MM.1S (cell line): ENCODE results near the gene STOX2.

Experiments used
- DNase-seq: peaks from one replicate; pipeline ENCODE4 v3.0.0-alpha.2; 2015
- H2AFZ ChIP-seq: fragments of 300-600 bp; sonication (generic); 2 replicates; pipeline ENCODE4 v1.6.0; 2016; ENCODE audit warnings: antibody characterized with exemption, low read length
- H3F3A ChIP-seq: fragments of 300-600 bp; sonication (generic); 2 replicates; pipeline ENCODE4 v1.6.1; 2016; ENCODE audit warnings: mild to moderate bottlenecking, antibody characterized with exemption, low read length, moderate library complexity, mixed read lengths; ENCODE audit not compliant: insufficient read depth
- H3K27ac ChIP-seq: fragments of 300-600 bp; sonication (generic); 2 replicates; pipeline ENCODE4 v1.5.1; 2016; ENCODE audit warnings: mild to moderate bottlenecking, low read length
- H3K27me3 ChIP-seq: fragments of 300-600 bp; sonication (generic); replicated peaks from 2 replicates; pipeline ENCODE4 v1.6.0; 2016; ENCODE audit warnings: low read length; ENCODE audit not compliant: insufficient read depth
- H3K36me3 ChIP-seq: fragments of 300-600 bp; sonication (generic); replicated peaks from 2 replicates; pipeline ENCODE4 v1.6.1; 2016; ENCODE audit warnings: mild to moderate bottlenecking, low read length, mixed read lengths; ENCODE audit not compliant: insufficient read depth
- H3K4me1 ChIP-seq: fragments of 300-600 bp; sonication (generic); 2 replicates; pipeline ENCODE4 v1.6.1; 2016; ENCODE audit warnings: low read length, mixed read lengths
- H3K4me2 ChIP-seq: fragments of 300-600 bp; sonication (generic); 2 replicates; pipeline ENCODE4 v1.6.0; 2016; ENCODE audit warnings: low read depth, low read length
- H3K4me3 ChIP-seq: fragments of 300-600 bp; sonication (generic); 2 replicates; pipeline ENCODE4 v1.5.1; 2016; ENCODE audit warnings: low read length, mixed read lengths
- H3K79me2 ChIP-seq: fragments of 300-600 bp; sonication (generic); 2 replicates; pipeline ENCODE4 v1.6.1; 2016; ENCODE audit warnings: mixed run types, low read length, mixed read lengths
- H3K9ac ChIP-seq: fragments of 300-600 bp; sonication (generic); 2 replicates; pipeline ENCODE4 v1.6.1; 2016; ENCODE audit warnings: low read length, mixed read lengths
- H3K9me2 ChIP-seq: fragments of 300-600 bp; sonication (generic); replicated peaks from 2 replicates; pipeline ENCODE4 v1.6.1; 2016; ENCODE audit warnings: mild to moderate bottlenecking, low read length, mixed read lengths; ENCODE audit not compliant: insufficient read depth
- H3K9me3 ChIP-seq: fragments of 300-600 bp; sonication (generic); replicated peaks from 2 replicates; pipeline ENCODE4 v1.6.1; 2016; ENCODE audit warnings: mild to moderate bottlenecking, low read length, mixed read lengths; ENCODE audit not compliant: insufficient read depth
- H4K20me1 ChIP-seq: fragments of 300-600 bp; sonication (generic); 2 replicates; pipeline ENCODE4 v1.6.1; 2016; ENCODE audit warnings: mild to moderate bottlenecking, low read length, moderate library complexity, mixed read lengths; ENCODE audit not compliant: insufficient read depth
- EZH2 ChIP-seq: fragments of 300-600 bp; sonication (generic); optimal IDR thresholded peaks from 2 replicates; pipeline ENCODE3; 2017; ENCODE audit warnings: low read depth, mild to moderate bottlenecking, antibody characterized with exemption, low read length, mixed read lengths
- EZH2phosphoT487 ChIP-seq: fragments of 300-600 bp; sonication (generic); IDR thresholded peaks from 2 replicates; pipeline ENCODE4 v1.6.1; 2018; ENCODE audit warnings: antibody characterized with exemption, low read length
- TF ChIP-seq, protein P1 (sequence below): fragments of 300-600 bp; sonication (generic); IDR thresholded peaks from 2 replicates; pipeline ENCODE4 v1.5.1; 2016; ENCODE audit warnings: antibody characterized with exemption, low read length, mixed read lengths

STOX2 gene

GRCh38 chr4:183878251-183878970 lies 26.7 kb upstream of the STOX2 start:
- Histone ChIP-seq H3K9me3 (no peaks in the 10 kb centered on the region), H3K27me3 (no peaks in the 10 kb centered on the region), H4K20me1 (no peaks in the 10 kb centered on the region), H3F3A (no peaks in the 10 kb centered on the region), H3K36me3 (no peaks in the 10 kb centered on the region), H2AFZ (no peak overlapping the region), H3K4me3 (no peak overlapping the region), H3K4me2 (no peak overlapping the region), H3K4me1 (no peaks in the 10 kb centered on the region), H3K79me2 (no peaks in the 10 kb centered on the region), H3K9me2 (no peaks in the 10 kb centered on the region), H3K27ac (no peak overlapping the region), H3K9ac (no peak overlapping the region)
- TF ChIP-seq, protein P1, sequence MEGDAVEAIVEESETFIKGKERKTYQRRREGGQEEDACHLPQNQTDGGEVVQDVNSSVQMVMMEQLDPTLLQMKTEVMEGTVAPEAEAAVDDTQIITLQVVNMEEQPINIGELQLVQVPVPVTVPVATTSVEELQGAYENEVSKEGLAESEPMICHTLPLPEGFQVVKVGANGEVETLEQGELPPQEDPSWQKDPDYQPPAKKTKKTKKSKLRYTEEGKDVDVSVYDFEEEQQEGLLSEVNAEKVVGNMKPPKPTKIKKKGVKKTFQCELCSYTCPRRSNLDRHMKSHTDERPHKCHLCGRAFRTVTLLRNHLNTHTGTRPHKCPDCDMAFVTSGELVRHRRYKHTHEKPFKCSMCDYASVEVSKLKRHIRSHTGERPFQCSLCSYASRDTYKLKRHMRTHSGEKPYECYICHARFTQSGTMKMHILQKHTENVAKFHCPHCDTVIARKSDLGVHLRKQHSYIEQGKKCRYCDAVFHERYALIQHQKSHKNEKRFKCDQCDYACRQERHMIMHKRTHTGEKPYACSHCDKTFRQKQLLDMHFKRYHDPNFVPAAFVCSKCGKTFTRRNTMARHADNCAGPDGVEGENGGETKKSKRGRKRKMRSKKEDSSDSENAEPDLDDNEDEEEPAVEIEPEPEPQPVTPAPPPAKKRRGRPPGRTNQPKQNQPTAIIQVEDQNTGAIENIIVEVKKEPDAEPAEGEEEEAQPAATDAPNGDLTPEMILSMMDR = no peak
- TF ChIP-seq EZH2phosphoT487 (no peak), EZH2 (no peak)
- DNase-seq = no peak

- Histone ChIP-seq H3K4me3 (no peak overlapping the region), H3K4me1 (no peaks in the 10 kb centered on the region), H2AFZ (no peak overlapping the region), H3K4me2 (no peak overlapping the region), H3K27me3 (no peaks in the 10 kb centered on the region), H4K20me1 (no peaks in the 10 kb centered on the region), H3K36me3 (no peaks in the 10 kb centered on the region), H3K9me2 (no peaks in the 10 kb centered on the region), H3K9me3 (no peaks in the 10 kb centered on the region), H3F3A (no peaks in the 10 kb centered on the region), H3K79me2 (no peaks in the 10 kb centered on the region), H3K9ac (no peak overlapping the region), H3K27ac (no peak overlapping the region)
- TF ChIP-seq, protein P1 = no peak
- no peak for TF ChIP-seq EZH2phosphoT487
- no peak for TF ChIP-seq EZH2
- no peak for DNase-seq
Observed at GRCh38 chr4:183885205-183885720, 19.8 kb upstream of the STOX2 start.

GRCh38 chr4:183887351-183887750 lies 17.8 kb upstream of the STOX2 start:
- Histone ChIP-seq H2AFZ (no peak overlapping the region), H4K20me1 (no peaks in the 10 kb centered on the region), H3K4me1 (no peaks in the 10 kb centered on the region), H3K36me3 (no peaks in the 10 kb centered on the region), H3K4me2 (no peak overlapping the region), H3K9ac (no peak overlapping the region), H3K79me2 (no peaks in the 10 kb centered on the region), H3F3A (no peaks in the 10 kb centered on the region), H3K27ac (no peak overlapping the region), H3K27me3 (no peaks in the 10 kb centered on the region), H3K9me2 (no peaks in the 10 kb centered on the region), H3K4me3 (no peak overlapping the region), H3K9me3 (no peaks in the 10 kb centered on the region)
- TF ChIP-seq, protein P1 = no peak
- TF ChIP-seq EZH2 (no peak), EZH2phosphoT487 (no peak)
- DNase-seq = no peak
